ENCODE data around the gene STAG1.
"Not testable (repeated sequence)": the region's sequence is repeated elsewhere in the genome, so short reads cannot be mapped to it uniquely, and the experiment has no call there.

GRCh38 chr3:136666301-136666700 lies 85.9 kb downstream of the STAG1 start:
- TF ChIP-seq CTCF, POLR2A (IDR thresholded peaks at IDR 0.05): not testable (repeated sequence)
